Stimulated activated CD4-positive, alpha-beta T cell treated with anti-CD3 and anti-CD28 coated beads, Interleukin-4, amount 100 ng/mL, for 48 hours (primary cell): Measurements from ENCODE around the gene SPEN.
"Not testable (repeated sequence)": the region's sequence is repeated elsewhere in the genome, so short reads cannot be mapped to it uniquely, and the experiment has no call there.

Source experiments
- DNase-seq, 2 donors: peaks; one replicate each; pipeline ENCODE4 v3.0.0-alpha.2; 2020; ENCODE audit warnings: low read depth in 2 of 2

Gene SPEN

DNA sequence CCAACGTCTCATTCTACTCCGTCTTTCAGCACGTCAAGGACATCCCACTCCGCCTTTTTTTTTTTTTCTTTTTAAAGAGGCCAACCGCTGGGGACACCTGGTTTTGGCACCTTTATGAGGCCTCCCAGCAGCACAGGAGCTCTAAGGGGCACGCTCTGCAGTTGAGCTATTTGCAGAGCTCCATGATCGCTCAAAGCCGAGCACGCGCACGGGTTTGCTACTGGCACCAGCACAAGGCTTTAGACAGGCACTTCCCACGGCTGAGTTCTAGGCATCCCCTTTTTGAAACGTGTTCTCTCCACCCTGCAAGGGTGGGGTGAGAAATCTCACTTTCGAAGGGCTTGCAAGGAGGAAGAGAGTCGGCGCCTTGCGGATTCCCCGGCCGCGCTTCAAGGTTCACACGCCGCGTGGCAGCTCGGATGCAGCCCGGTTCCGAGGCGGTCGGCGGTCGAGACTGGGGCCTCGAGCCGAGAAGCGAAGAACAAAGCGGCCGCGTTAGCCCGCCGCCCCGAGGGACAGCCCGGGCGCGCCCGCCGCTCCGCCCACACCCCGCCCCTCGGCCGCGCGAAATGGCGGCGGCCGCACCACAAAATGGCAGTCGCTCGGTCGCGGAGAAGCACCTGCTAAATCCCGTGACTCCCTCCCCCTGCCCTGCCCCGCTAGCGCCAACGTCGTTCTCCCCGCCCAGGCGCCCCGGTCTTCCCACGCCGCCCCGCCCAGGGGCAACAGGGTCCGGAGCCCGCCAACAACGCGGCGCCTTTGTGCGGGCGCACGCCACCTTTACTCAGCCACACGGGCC lies 12.9 kb upstream of the SPEN start:
- peak; percentile 82 to 88 for DNase-seq

DNA sequence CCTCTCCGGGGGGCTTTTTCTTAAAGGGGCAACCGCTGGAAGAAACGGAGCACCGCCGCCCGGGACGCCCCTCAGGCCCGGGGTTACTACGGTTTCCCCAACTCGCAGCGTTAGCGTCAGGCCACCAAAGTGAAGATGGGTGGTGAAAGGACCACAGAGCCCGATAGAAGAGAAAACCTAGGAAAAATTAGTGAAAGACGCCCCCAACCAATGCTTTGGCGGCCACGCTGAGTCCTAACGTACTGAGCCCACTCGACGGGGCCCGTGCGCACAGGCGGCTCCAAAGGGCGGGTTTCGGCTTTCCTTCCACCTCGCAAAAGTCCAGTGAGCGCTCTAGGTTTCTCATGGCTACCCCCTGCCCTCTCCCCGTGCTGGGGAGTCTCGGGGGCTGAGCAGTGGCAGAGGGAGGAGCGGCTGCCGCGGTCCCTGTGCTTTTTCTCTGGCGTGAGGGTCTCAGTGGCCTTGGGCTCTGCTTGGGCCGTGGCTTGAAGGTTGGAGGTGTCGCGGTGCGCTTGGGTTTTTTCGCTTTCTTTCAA lies 12.2 kb upstream of the SPEN start:
- DNase-seq: no peak

DNA sequence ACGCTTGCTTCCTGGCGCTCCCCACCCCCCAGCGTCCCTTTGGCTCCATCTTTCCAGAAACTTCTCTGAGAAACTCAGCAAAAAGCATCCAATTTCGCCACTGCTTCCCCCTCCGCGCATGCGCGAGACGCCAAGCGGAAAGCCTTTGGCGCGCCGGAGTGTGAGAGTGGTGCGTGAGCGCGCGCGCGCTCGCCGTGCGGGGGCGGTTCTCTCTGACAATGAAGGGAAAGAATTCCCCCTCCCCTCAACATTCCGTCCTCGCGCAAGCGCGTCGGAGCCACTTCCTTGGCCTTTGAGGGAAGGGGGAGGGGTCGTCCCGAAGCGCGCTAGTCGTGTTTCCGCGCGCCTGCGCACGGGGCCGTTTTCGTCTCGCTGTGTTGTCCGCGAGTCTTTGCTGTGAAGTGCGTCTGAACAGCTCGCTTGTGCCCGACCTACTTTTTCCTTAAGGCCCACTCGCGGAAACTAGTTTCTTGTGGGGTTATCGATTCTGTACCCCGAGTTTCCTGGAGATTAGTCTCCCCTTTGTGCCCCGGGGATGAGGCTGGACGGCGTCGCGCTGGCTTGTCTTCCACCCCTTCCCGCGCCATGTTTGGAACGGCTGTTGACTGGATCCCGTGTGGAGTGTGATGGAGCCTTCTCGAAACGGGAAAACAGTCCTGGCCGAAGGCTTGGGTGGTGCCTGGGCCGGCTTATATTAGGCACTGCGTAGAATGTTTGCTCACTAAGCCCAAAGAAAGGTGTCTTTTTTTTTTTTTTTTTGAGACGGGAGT lies 11.6 kb upstream of the SPEN start:
- DNase-seq: peak; percentile 98 to 99

DNA sequence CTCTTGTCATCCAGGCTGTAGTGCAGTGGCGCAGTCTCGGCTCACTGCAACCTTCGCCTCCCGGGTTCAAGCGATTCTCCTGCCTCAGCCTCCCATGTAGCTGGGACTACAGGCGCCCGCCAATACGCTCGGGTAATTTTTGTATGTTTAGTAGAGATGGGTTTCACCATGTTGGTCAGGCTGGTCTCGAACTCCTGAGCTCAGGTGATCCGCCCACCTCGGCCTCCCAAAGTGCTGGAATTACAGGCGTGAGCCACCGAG lies 11.1 kb upstream of the SPEN start:
- DNase-seq: not testable (repeated sequence)

DNA sequence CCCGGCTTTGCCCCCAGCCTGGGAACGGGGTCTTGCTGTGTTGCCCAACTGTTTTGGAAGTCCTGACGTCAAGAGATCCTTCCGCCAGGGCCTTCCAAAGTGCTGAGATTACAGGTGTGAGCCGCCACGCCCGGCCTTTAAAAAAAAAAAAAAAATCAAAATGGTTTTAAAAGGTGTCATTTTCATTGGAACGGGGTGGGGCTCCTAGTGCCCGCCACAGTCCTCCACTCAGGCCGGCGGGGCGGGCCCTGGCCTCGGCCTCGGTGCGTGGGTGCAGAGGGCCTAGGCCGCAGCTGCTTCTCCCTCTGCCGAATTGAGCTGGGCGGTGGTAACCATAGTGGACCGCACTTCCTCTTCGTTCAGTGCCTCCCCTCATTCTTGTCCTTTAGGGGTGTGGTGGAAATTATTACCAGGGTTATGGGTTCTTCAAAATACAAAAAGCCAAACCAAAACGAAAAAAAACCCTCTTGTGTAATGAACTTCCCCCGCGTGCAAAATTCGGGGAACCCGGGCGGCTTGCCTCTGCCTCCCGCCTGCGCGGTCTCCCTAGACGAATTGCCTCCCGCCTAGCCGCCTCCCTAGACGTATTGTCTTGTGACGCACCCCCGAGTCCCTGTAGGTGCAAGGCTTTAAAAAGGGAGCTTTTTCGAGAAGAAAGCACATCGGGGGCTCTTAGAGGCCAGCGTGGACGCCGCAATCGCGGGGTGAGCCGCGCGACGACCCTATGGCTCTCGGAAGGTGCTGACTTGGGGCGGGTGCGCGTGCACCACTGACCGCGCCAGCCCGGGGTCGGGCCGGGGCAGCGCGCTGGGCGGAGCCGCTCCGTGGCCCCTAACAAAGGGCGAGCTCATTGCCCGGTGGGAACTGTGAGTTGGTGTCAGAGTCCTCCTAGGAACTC lies 10.5 kb upstream of the SPEN start:
- peak; percentile 31 to 39 for DNase-seq

DNA sequence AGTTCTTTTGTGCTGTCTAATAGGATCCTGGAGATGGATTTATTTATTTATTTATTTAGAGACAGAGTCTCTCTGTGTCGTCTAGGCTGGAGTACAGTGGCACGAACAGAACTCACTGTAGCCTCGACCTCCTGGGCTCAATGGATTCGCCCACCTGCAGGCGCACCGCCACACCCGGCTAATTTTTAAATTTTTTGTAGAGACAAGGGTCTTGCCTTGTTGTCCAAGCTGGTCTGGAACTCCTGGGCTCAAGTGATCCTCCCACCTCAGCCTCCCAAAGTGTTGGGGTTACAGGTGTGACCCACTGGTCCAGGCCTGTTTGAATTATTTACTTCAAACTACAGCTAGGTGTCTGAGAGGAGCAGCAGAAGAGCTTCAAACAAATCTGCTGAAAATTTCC lies 9.6 kb upstream of the SPEN start:
- no peak for DNase-seq

DNA sequence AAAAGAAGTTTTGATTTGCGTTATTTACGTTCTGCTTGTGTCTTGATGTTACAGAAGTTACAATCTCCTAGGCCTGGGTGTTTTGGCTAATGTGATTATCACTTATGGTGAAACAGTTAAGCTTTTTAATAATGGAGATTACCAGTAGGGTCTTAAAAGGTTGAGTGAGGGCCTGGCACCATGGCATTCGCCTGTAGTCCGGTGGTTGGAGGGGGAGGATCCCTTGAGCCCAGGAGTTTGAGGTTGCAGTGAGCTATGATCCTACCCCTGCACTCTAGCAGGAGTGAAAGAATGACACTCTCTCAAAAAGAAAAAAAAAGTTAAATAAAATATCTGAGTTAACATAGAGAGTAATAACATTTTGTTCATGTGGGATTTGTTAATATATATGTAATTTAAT lies 8.8 kb upstream of the SPEN start:
- DNase-seq: no peak

DNA sequence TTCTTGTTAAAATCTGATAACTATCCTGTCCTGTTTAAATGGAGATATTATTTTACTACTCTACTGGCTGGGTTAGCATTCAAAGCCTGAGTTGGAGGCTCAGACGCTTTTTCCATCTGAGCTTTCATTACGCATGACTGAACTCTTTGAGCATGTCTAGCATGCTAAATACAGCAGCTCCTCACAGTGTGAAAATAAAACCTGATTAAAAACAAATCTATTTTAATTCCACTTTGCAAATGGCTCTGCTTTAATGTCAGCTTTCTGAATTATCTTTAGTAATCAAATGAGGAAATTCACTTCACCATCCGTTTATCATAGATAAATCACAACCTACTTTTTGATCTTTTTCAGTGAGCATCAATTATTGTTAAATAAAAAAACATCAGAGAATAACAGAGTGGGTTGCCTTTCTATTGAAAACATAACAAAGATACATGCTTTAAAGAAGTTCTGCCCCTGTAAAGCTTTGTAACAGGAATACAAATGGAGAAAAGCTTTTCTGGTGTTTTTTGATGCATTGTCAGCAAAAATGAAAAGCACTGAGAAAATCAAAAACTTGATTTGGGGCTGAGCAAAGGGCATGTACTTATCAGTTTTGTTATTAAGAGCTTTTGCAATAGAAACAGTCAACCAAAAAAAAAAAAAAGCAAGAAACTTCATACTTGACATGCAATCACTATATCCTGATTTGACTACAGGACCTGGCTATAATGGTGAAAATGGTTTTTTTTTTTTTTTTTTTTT lies 3.5 kb upstream of the SPEN start:
- no peak for DNase-seq

DNA sequence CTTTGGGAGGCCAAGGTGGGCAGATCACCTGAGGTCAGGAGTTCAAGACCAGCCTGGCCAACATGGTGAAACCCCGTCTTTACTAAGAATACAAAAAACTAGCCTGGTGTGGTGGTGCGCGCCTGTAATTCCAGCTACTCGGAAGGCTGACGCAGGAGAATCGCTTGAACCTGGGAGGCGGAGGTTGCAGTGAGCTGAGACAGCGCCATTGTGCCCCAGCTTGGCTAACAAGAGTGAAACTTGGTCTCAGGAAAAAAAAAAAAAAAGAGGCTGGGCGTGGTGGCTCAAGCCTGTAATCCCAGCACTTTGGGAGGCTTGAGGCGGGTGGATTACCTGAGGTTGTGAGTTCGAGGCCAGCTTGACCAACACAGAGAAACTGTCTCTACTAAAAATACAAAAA lies 1.5 kb upstream of the SPEN start:
- DNase-seq: not testable (repeated sequence)

DNA sequence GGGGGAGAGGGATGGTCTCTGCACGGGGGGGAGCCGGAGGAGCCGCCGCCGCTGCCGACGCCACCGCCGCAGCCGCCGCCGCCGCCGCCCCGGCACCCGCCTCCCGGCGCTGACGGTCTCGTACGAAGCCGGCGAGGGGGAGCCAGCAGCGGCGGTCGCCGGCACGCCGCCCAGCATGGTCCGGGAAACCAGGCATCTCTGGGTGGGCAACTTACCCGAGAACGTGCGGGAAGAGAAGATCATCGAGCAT lies 311 bp downstream of the SPEN start:
- DNase-seq: no peak

DNA sequence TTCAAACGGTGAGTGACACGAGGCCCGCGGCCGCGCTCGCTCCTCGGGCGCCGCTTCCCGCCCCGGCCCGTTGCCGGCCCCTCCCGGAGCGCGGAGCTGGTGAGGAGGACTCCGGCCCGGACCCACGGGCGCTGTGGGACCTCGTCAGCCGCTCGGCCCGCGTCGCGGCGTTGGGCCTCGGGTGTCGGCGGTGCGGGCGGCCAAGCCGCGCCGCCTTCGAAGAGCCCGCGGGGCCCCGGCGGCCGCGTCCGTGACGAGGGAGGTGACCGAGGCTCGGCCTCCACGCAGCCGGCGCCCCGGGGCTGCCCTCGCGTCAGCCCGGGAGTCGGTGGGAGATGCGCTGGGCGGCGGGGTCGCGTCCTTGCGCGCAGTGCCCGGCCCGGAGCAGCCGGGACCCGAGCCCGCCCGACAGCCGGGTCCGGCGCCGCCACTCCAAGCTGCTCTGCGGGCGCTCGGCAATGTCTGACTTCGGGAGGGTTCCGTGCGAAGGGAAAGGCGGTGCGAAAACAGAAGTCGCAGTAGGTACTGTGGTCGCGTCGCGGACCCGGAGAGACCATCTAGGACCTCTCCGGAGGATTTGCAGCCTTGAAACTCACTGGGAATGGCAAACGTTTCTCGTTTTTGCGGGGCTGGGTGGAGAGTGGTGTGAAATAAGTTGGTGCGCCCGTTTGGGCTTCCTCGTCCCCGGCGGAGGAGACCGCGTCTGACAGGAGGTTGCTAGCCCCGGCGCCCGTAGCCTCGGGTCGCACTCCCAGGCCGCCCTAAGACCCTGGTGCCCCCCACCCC lies 829 bp downstream of the SPEN start:
- peak; percentile 32 to 47 for DNase-seq

DNA sequence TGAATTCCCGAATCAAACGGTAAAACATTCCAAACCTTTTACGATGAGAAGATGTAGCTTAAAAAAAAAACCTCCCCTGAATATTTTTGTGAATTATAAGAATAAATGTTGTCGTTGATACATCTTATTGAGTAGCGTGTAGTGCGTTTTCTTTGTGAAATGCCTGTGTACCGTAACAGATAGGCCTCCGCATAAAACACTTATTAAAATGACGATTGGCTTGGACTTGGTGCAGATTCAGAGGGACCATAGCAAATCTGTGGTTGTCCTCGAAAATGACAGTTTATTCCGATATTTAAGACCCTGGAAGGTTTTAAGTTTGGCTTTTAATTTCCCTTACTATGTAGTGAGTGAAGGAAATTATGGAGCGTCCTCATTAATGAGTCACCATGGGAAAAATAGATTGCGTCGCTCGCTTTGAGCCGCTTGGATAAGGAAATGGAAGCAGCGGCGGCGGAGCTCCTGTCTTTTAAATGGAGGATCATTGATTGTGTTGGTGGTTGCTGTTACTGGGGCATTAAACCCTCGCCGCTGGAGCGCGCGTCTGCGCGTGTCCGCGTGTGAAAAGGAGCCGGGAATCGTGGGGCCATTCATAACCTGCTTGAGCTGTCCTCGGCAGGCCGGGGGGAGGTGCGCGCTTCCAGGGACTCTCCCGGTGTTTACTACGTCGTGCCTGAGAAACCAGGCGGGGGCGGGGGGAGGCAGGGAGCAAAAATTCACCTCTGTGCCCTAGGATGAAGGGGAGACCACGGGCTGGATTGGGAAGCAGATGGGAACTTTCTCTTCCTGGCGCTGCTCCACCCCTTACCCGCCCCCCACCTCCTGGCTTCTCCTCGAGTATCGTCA lies 1.6 kb downstream of the SPEN start:
- peak; percentile 52 to 61 for DNase-seq

DNA sequence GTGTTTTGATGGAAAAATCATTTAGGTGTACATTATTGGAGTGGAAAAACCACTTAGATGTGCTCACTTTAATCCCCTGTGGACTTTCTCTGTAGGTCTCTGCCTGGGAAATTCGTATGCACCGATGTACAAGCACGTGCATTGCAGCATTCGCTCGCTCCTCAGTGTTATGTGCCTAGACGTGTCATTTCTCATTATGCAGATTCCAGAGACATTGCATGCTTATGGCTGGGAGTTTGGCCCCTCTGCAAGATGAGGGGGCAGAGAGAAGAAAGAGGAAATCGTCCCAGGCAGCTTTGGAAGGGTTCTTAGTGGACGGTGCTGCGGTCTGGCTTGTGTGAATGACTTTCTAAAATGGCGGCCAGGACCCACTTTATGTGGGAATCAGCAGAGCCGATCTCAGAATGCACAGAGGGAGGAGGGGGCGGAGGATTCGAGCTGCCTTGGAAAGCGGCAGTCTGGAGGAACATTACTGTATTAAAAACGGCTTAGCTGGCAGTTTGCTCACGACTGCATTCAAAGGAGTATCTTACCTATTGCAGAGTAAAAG lies 2.3 kb downstream of the SPEN start:
- peak; percentile 16 to 37 for DNase-seq

DNA sequence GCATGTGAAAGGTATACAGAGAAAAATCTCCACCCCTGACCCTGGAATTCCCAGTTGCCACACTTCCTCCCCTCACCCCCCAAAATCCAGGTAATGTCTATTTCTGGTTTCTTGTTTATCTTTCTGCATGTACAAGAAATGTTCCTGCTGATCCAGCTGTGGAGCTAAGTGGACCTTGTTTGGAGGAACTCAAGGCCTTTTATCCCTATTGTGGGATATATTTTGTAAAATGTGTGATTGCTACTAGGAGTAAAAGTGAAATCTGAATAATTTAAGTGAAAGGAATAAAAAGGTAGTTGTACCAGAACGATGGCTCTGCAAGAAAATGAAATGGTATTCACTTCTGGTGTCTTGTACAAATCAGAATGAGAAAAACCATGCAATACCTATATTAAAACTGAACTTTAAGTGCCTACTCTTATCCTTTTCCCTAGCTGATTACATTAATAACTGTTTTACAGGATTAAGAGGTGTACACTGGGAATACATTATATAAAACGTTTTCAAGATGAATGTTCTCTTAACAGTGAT lies 3.0 kb downstream of the SPEN start:
- DNase-seq: no peak

DNA sequence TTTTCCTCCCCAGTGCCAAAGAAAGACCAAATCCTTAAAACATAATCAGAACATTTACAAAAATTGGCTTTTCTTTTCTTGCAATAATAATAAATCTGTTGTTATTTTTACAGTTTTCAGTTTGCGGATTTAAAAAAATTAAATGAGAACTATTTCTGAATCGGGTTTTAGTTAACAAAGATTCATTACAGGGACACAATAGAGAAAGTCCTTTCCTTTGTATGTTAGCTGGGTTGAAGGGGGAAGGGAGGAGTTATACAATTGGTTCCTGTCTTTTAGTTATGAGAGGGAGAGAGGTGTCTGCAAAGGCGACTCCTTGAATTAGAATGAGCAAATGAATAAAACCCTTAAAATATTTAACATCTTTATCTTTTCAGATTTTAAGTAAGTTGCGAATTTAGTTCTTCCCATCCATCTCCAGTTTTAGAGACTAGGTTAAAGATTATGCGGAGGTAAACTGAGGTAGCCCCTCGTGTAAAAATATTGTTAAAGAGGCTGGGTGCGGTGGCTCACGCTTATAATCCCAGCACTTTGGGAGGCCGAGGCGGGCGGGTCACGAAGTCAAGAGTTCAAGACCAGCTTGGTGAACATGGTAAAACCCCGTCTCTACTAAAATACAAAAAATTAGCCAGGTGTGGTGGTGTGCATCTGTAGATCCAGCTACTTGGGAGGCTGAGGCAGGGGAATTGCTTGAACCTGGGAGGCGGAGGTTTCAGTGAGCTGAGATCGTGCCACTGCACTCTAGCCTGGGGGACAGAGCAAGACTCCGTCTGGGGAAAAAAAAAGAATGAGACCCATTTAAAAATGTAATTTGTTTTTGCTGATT lies 3.9 kb downstream of the SPEN start:
- DNase-seq: no peak

DNA sequence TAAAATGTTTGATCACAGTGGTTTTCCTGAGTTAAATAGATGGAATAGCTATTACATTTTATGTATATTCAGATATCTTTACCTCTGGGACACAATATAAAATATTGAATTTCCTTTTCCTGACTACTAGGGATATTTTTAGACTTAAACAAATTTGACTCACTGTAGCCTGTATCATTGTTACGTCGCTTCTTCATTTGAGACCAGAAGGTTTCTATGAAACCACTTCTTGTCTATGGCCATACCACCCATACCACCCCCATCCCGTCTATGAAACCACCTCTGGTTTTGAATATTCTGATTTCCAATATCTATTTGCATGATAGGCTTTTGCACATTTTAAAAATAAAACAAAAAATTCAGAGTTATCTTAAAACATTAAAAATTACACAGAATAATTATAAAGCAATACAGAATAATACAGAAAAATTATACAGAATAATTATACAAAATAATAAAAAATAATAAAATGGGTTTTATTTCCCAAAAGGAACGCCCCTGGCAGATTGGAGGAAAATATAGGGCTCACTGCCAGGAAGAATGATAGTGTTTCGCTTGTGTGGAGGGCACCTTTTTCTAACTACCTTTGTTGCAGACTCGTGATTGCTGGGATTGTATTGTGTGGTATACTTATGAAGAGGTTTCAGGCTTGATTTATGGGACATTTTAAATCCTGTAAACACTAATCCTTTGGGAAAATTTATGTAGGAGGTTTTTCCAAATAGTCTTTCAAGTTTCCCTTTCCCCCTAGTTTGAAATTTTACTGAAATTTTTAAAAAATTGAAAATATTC lies 4.7 kb downstream of the SPEN start:
- no peak for DNase-seq

DNA sequence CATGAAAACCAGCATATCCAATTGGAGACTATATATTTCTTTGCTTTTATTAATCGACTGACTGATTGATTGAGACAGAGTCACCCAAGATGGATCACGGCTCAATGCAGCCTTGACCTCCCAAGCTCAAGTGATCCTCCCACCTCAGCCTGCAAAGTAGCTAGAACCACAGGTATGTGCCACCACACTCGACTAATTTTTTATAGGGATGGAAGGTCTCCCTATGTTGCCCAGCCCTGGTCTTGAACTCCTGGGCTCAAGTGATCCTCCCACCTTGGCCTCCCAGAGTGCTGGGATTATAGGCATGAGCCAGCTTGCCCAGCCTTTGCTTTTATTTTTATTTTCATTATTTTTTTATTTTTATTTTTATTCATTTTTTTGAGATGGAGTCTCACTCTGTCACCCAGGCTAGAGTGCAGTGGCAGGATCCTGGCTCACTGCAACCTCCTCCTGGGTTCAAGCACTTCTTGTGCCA lies 5.4 kb downstream of the SPEN start:
- no peak for DNase-seq

DNA sequence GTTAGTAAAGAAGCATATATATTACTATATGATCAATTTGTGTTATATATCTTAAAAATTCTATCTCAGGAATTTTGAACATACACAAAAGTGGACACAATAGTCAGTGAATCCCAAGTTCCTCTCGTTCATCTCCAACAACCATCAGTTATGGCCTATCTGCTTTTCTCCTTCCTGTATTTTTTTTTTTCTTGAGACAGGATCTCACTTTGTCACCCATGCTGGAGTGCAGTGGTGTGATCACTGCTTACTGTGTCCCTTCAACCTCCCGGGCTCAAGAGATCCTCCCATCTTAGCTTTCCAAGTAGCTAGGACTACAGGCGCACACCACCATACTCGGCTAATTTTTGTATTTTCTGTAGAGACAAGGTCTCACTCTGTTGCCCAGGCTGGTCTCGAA lies 9.4 kb downstream of the SPEN start:
- DNase-seq: no peak
